HepG2 (cell line): Measurements from ENCODE around the gene RPS6KL1. TPM values are rescaled to one million over a fixed set of nuclear protein-coding genes. Genes with fewer than 3 reads are reported as not detected.

Source experiments
- DZIP1 ChIP-seq: sonication (generic); formaldehyde crosslinking; IDR thresholded peaks from 2 replicates; pipeline ENCODE4 v1.5.0; 2020; ENCODE audit warnings: mild to moderate bottlenecking, missing genetic modification reagents
- EHMT2 ChIP-seq: fragments of 200-600 bp; sonication (generic); IDR thresholded peaks from 2 replicates; pipeline ENCODE4 v1.7.0; 2017; ENCODE audit warnings: antibody characterized with exemption, low read depth, low read length, borderline replicate concordance
- GMEB2 ChIP-seq: IDR thresholded peaks from 2 replicates; pipeline ENCODE4 v1.6.1; 2016; ENCODE audit warnings: missing biosample characterization, missing genetic modification reagents, low read depth
- HNRNPLL ChIP-seq: fragments of 200-400 bp; formaldehyde crosslinking; IDR thresholded peaks from 2 replicates; pipeline ENCODE4 v1.6.1; 2017; ENCODE audit warnings: mild to moderate bottlenecking, low read depth, low read length; ENCODE audit not compliant: poor library complexity, severe bottlenecking
- KMT2A ChIP-seq: sonication (generic); formaldehyde crosslinking; IDR thresholded peaks from 2 replicates; pipeline ENCODE4 v1.4.0; 2020; ENCODE audit warnings: missing genetic modification reagents
- MAF1 ChIP-seq: sonication (generic); formaldehyde crosslinking; IDR thresholded peaks from 2 replicates; pipeline ENCODE4 v1.5.0; 2020; ENCODE audit warnings: missing genetic modification reagents, borderline replicate concordance
- MED8 ChIP-seq: sonication (generic); formaldehyde crosslinking; IDR thresholded peaks from 2 replicates; pipeline ENCODE4 v1.8.1; 2023; ENCODE audit warnings: mild to moderate bottlenecking, missing genetic modification reagents; ENCODE audit not compliant: insufficient replicate concordance
- NFE2L2 ChIP-seq: fragments of 150-350 bp; IDR thresholded peaks from 2 replicates; pipeline ENCODE4 v1.6.1; 2014; ENCODE audit warnings: low read length
- PHF5A ChIP-seq: IDR thresholded peaks from one replicate; pipeline ENCODE4 v1.6.1; 2018; ENCODE audit warnings: low read depth, missing genetic modification reagents; ENCODE audit not compliant: unreplicated experiment
- RBFOX2 ChIP-seq: fragments of 200-400 bp; formaldehyde crosslinking; IDR thresholded peaks from 2 replicates; pipeline ENCODE4 v1.6.1; 2017; ENCODE audit warnings: low read depth, mild to moderate bottlenecking, low read length
- SKIL ChIP-seq: sonication (generic); formaldehyde crosslinking; IDR thresholded peaks from 2 replicates; pipeline ENCODE4 v1.8.0; 2022; ENCODE audit warnings: missing genetic modification reagents, mild to moderate bottlenecking, moderate library complexity, borderline replicate concordance
- SOX13 ChIP-seq, 3 experiments: fragments of 450-650 bp in 1 of 3; sonication (generic) in 1 of 3; formaldehyde crosslinking in 1 of 3; IDR thresholded peaks in 2 of 3; conservative IDR thresholded peaks in 1 of 3; 2 replicates each; pipeline versions ENCODE4 v1.5.0 to v1.6.1; 2016 to 2020; ENCODE audit warnings: antibody characterized with exemption in 1 of 3, mild to moderate bottlenecking in 1 of 3, missing compliant biosample characterization in 1 of 3, missing genetic modification reagents in 1 of 3, moderate library complexity in 1 of 3
- TBL1XR1 ChIP-seq: fragments of 150-350 bp; IDR thresholded peaks from 2 replicates; pipeline ENCODE4 v1.6.1; 2014; ENCODE audit warnings: borderline replicate concordance, low read length; ENCODE audit not compliant: partially characterized antibody
- ZNF232 ChIP-seq: sonication (generic); formaldehyde crosslinking; IDR thresholded peaks from 2 replicates; pipeline ENCODE4 v1.4.0; 2020; ENCODE audit warnings: missing genetic modification reagents, borderline replicate concordance
- ZNF260 ChIP-seq: sonication (generic); formaldehyde crosslinking; IDR thresholded peaks from 2 replicates; pipeline ENCODE4 v1.4.0; 2020; ENCODE audit warnings: missing genetic modification reagents, low read depth, mild to moderate bottlenecking, borderline replicate concordance
- ZNF354B ChIP-seq: sonication (generic); formaldehyde crosslinking; IDR thresholded peaks from 2 replicates; pipeline ENCODE4 v1.8.0; 2022; ENCODE audit warnings: mild to moderate bottlenecking, missing genetic modification reagents
- ZNF614 ChIP-seq: IDR thresholded peaks from 2 replicates; pipeline ENCODE4 v1.6.1; 2018; ENCODE audit warnings: missing biosample characterization, missing genetic modification reagents, inconsistent platforms, borderline replicate concordance
- ZNF704 ChIP-seq: sonication (generic); formaldehyde crosslinking; IDR thresholded peaks from 2 replicates; pipeline ENCODE4 v1.8.1; 2023; ENCODE audit warnings: mild to moderate bottlenecking, inconsistent platforms, moderate library complexity, missing genetic modification reagents, borderline replicate concordance
- ZZZ3 ChIP-seq: sonication (generic); formaldehyde crosslinking; IDR thresholded peaks from 2 replicates; pipeline ENCODE4 v1.4.0; 2020; ENCODE audit warnings: missing genetic modification reagents, mild to moderate bottlenecking, borderline replicate concordance
- polyA plus RNA-seq, 8 experiments: library from polyadenylated mRNA; depleted of rRNA in 3 of 8; stranded (reverse) in 7 of 8; unstranded in 1 of 8; fragments of >200 nt; fragmentation: Illumina TruSeq in 4 of 8; extraction: Trizol in 4 of 8; gene quantifications; 2 replicates each; pipeline versions ENCODE4 v1.2.1 to v1.2.3, GENCODE V29; 2011 to 2016; ENCODE audit warnings: low read depth in 4 of 8, missing spikeins in 1 of 8, mixed read lengths in 1 of 8; ENCODE audit not compliant: insufficient read depth in 1 of 8
- total RNA-seq, 5 experiments: library from RNA; depleted of rRNA; stranded (reverse); fragments of >200 nt; fragmentation: Illumina TruSeq; extraction: Trizol; gene quantifications; 2 replicates each; pipeline ENCODE4 v1.2.3, GENCODE V29; 2016; ENCODE audit warnings: low read depth in 1 of 5

RPS6KL1 gene
- total and polyA plus RNA-seq, 2 of the 13 experiments (the other 11 are each of a cell fraction or from before 2014, with no cell fraction given) = 6.5 to 11.5 TPM

GRCh38 chr14:74951443-74952179 is 28.6 kb upstream of the RPS6KL1 start (continued):
- TF ChIP-seq SKIL (CRISPR knock-in tag) (no peak), ZNF704 (CRISPR knock-in tag) (no peak), ZNF260 (no peak), EHMT2 (no peak), RBFOX2 (peak; percentile 62), ZZZ3 (CRISPR knock-in tag) (no peak), DZIP1 (CRISPR knock-in tag) (no peak), GMEB2 (CRISPR knock-in tag) (no peak), NFE2L2 (no peak), PHF5A (CRISPR knock-in tag) (no peak), ZNF354B (CRISPR knock-in tag) (no peak), MAF1 (no peak), SOX13 (IDR thresholded peaks at IDR 0.05) (no peak), SOX13 (CRISPR knock-in tag; conservative IDR thresholded peaks at IDR 0.05 in 1 of 2, IDR thresholded peaks at IDR 0.05 in 1 of 2) (no peak), TBL1XR1 (no peak), KMT2A (CRISPR knock-in tag) (no peak), MED8 (no peak), ZNF614 (CRISPR knock-in tag) (no peak), HNRNPLL (no peak), ZNF232 (no peak)
